Neutrophil (primary cell): ENCODE results near the gene AKNA.

Source experiments
- H3K27ac ChIP-seq: fragments of 200-600 bp; sonication (generic); 2 replicates; pipeline ENCODE4 v1.5.1; 2016; ENCODE audit warnings: mild to moderate bottlenecking, moderate library complexity
- H3K27me3 ChIP-seq: fragments of 200-600 bp; sonication (generic); 2 replicates; pipeline ENCODE4 v1.6.0; 2016; ENCODE audit warnings: mild to moderate bottlenecking
- H3K36me3 ChIP-seq: fragments of 200-600 bp; sonication (generic); 2 replicates; pipeline ENCODE4 v1.5.1; 2017
- H3K4me1 ChIP-seq, 2 experiments: fragments of 200-600 bp in 1 of 2; sonication (generic) in 1 of 2; 1 replicate in 1 of 2; 2 replicates in 1 of 2; pipeline versions ENCODE4 v1.5.1 to v1.6.1; 2013 to 2016; ENCODE audit warnings: low read depth in 1 of 2, low read length in 1 of 2, mild to moderate bottlenecking in 1 of 2, moderate library complexity in 1 of 2; ENCODE audit not compliant: control insufficient read depth in 1 of 2, insufficient read depth in 1 of 2
- H3K4me3 ChIP-seq, 2 experiments: fragments of 200-600 bp in 1 of 2; sonication (generic) in 1 of 2; 1 replicate in 1 of 2; 2 replicates in 1 of 2; pipeline ENCODE4 v1.5.1; 2013 to 2016; ENCODE audit warnings: low read depth in 1 of 2, low read length in 1 of 2, mild to moderate bottlenecking in 1 of 2, moderate library complexity in 1 of 2
- H3K9me3 ChIP-seq: fragments of 200-600 bp; sonication (generic); 2 replicates; pipeline ENCODE4 v1.5.1; 2016
- CTCF ChIP-seq: fragments of 200-600 bp; sonication (generic); IDR thresholded peaks from 2 replicates; pipeline ENCODE4 v1.5.1; 2016; ENCODE audit warnings: antibody characterized with exemption

AKNA gene

GRCh38 chr9:114416906-114417305 is 29.1 kb upstream of the AKNA start:
- Histone ChIP-seq H3K27me3 (no peaks in the 10 kb centered on the region), H3K36me3 (no peaks in the 10 kb centered on the region)

GRCh38 chr9:114416290-114416689 is 28.5 kb upstream of the AKNA start:
- Histone ChIP-seq H3K36me3 (no peaks in the 10 kb centered on the region), H3K27ac (no peak overlapping the region), H3K4me3 (no peak overlapping the region), H3K9me3 (no peaks in the 10 kb centered on the region), H3K27me3 (no peaks in the 10 kb centered on the region), H3K4me1 (no peaks in the 10 kb centered on the region)
- TF ChIP-seq CTCF: no peak

More at GRCh38 chr9:114416906-114417305, 29.1 kb upstream of the AKNA start:
- Histone ChIP-seq H3K4me3 (no peak overlapping the region), H3K4me1 (no peaks in the 10 kb centered on the region), H3K27ac (no peak overlapping the region), H3K9me3 (no peaks in the 10 kb centered on the region)
- TF ChIP-seq CTCF: no peak

GRCh38 chr9:114414346-114414745 is 26.6 kb upstream of the AKNA start:
- H3K36me3 ChIP-seq: no peaks in the 10 kb centered on the region
- no peaks in the 10 kb centered on the region for H3K27me3 ChIP-seq
- no peak for TF ChIP-seq CTCF
- H3K9me3 ChIP-seq: no peaks in the 10 kb centered on the region
- no peaks in the 10 kb centered on the region for H3K4me1 ChIP-seq
- H3K27ac ChIP-seq: no peak overlapping the region
- no peak overlapping the region for H3K4me3 ChIP-seq

- no peaks in the 10 kb centered on the region for H3K4me1 ChIP-seq
- no peaks in the 10 kb centered on the region for H3K9me3 ChIP-seq
- no peak overlapping the region for H3K4me3 ChIP-seq
- no peaks in the 10 kb centered on the region for H3K36me3 ChIP-seq
- no peaks in the 10 kb centered on the region for H3K27me3 ChIP-seq
- no peak for TF ChIP-seq CTCF
- H3K27ac ChIP-seq: no peak overlapping the region
Measured at GRCh38 chr9:114413861-114414301, 26.1 kb upstream of the AKNA start.

GRCh38 chr9:114412048-114412683 is 24.4 kb upstream of the AKNA start:
- H3K4me1 ChIP-seq: no peaks in the 10 kb centered on the region
- no peaks in the 10 kb centered on the region for H3K27me3 ChIP-seq
- no peak for TF ChIP-seq CTCF
- H3K27ac ChIP-seq: no peak overlapping the region
- H3K9me3 ChIP-seq: no peaks in the 10 kb centered on the region
- no peak overlapping the region for H3K4me3 ChIP-seq
- H3K36me3 ChIP-seq: no peaks in the 10 kb centered on the region
